BE2C (cell line): Measurements from ENCODE around the gene SLC35G2.
A peak's percentile ranks its signal among the peaks of the same experiment; 100 is the strongest.

Experiments used
- DNase-seq: peaks from one replicate; pipeline ENCODE4 v3.0.0-alpha.2; 2020
- H3K27me3 ChIP-seq: fragments of 250-450 bp; sonication (Bioruptor Pico); 2 replicates; pipeline ENCODE4 v1.5.1; 2020; ENCODE audit warnings: mild to moderate bottlenecking
- H3K36me3 ChIP-seq: fragments of 250-450 bp; sonication (Bioruptor Pico); 2 replicates; pipeline ENCODE4 v1.5.1; 2020; ENCODE audit warnings: mild to moderate bottlenecking
- H3K4me1 ChIP-seq: fragments of 250-450 bp; sonication (Bioruptor Pico); 2 replicates; pipeline ENCODE4 v1.5.1; 2020
- H3K4me3 ChIP-seq: 2 replicates; pipeline ENCODE4 v1.5.1; 2011; ENCODE audit warnings: low read depth, low read length
- H3K9me3 ChIP-seq: fragments of 250-450 bp; sonication (Bioruptor Pico); 2 replicates; pipeline ENCODE4 v1.5.1; 2020
- TF ChIP-seq, protein P1 (sequence below): IDR thresholded peaks from 2 replicates; pipeline ENCODE4 v1.5.1; 2012; ENCODE audit warnings: mild to moderate bottlenecking, low read depth, low read length

Gene SLC35G2

GRCh38 chr3:136819392-136819730 lies 435 bp downstream of the SLC35G2 start:
- TF ChIP-seq, protein P1, sequence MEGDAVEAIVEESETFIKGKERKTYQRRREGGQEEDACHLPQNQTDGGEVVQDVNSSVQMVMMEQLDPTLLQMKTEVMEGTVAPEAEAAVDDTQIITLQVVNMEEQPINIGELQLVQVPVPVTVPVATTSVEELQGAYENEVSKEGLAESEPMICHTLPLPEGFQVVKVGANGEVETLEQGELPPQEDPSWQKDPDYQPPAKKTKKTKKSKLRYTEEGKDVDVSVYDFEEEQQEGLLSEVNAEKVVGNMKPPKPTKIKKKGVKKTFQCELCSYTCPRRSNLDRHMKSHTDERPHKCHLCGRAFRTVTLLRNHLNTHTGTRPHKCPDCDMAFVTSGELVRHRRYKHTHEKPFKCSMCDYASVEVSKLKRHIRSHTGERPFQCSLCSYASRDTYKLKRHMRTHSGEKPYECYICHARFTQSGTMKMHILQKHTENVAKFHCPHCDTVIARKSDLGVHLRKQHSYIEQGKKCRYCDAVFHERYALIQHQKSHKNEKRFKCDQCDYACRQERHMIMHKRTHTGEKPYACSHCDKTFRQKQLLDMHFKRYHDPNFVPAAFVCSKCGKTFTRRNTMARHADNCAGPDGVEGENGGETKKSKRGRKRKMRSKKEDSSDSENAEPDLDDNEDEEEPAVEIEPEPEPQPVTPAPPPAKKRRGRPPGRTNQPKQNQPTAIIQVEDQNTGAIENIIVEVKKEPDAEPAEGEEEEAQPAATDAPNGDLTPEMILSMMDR = no peak
- peaks cover 4% of the 10 kb centered on the region; the same call in 1 of the 2 replicates for H3K4me1 ChIP-seq

DNA sequence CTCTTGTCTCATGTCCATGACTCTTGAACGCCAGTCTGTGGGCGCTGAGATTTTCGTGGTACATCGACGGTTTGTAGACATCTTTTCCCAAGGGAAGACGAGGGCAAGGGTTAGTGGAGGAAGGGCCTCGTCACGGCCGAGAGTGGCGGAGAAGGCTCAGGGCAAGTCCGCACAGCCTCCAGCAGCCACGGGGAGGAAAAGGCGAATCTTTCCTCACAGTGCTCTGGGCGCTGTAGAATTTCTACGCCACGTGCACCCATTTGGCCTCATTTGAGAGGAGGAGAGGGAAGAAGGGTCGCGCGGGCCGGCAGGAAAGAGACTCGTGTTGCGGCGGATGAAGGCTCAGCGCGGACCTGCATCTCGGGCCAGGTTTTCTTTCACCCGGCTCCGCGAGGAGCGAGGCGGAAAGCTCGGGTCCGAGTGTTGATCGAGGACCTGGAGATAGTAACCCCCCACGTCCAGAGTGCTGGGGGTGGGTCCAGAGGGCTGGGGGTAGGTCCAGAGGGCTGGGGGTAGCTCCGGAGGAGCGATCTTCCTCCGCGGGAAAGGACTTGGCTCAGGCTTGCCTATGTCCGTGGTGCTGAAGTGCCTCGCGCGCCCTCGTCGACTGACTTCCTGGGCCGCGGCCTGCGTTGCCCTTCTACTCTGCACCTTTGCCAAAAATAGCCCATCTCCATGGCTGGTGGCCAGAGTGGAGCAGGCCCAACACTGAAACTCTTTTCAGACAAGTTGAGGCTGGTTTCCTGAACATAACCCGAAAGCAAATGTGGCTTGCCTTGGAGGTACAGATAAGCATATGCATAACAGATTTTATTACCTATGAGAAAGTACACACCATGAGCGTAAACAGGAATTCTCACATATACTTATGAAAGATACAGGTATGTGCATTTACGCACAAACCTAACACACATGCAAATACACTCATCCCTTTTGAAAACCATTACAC lies 1.1 kb downstream of the SLC35G2 start:
- TF ChIP-seq, protein P1 = no peak
- peak overlapping the region; percentile 77 for H3K4me3 ChIP-seq
- H3K27me3 ChIP-seq = no peaks in the 10 kb centered on the region
- peaks cover 4% of the 10 kb centered on the region; the same call in 1 of the 2 replicates for H3K4me1 ChIP-seq
- H3K9me3 ChIP-seq = no peaks in the 10 kb centered on the region; the same call in 1 of the 2 replicates
- H3K36me3 ChIP-seq = 0 out of 2 replicates have a peak, but pooled peaks cover 4% of the 10 kb centered on the region
- DNase-seq = peak; percentile 62

More at GRCh38 chr3:136819392-136819730, 435 bp downstream of the SLC35G2 start:
- Histone ChIP-seq H3K4me3 (peak overlapping the region; percentile 77), H3K36me3 (0 out of 2 replicates have a peak, but pooled peaks cover 4% of the 10 kb centered on the region), H3K9me3 (no peaks in the 10 kb centered on the region; the same call in 1 of the 2 replicates), H3K27me3 (no peaks in the 10 kb centered on the region)
- peak; percentile 69 for DNase-seq

- TF ChIP-seq, protein P1 = no peak
- no peaks in the 10 kb centered on the region for H3K27me3 ChIP-seq
Observed at GRCh38 chr3:136831461-136831860, 12.5 kb downstream of the SLC35G2 start.

GRCh38 chr3:136835089-136835812 lies 16.3 kb downstream of the SLC35G2 start:
- Histone ChIP-seq H3K4me3 (no peak overlapping the region), H3K4me1 (peaks cover 3% of the 10 kb centered on the region; the same call in 1 of the 2 replicates), H3K36me3 (peaks cover 29% of the 10 kb centered on the region), H3K27me3 (no peaks in the 10 kb centered on the region), H3K9me3 (no peaks in the 10 kb centered on the region)
- TF ChIP-seq, protein P1 = no peak
- DNase-seq = no peak

More at GRCh38 chr3:136831461-136831860, 12.5 kb downstream of the SLC35G2 start:
- Histone ChIP-seq H3K36me3 (peaks cover 12% of the 10 kb centered on the region), H3K9me3 (no peaks in the 10 kb centered on the region), H3K4me1 (no peaks in the 10 kb centered on the region), H3K4me3 (no peak overlapping the region)
- no peak for DNase-seq

DNA sequence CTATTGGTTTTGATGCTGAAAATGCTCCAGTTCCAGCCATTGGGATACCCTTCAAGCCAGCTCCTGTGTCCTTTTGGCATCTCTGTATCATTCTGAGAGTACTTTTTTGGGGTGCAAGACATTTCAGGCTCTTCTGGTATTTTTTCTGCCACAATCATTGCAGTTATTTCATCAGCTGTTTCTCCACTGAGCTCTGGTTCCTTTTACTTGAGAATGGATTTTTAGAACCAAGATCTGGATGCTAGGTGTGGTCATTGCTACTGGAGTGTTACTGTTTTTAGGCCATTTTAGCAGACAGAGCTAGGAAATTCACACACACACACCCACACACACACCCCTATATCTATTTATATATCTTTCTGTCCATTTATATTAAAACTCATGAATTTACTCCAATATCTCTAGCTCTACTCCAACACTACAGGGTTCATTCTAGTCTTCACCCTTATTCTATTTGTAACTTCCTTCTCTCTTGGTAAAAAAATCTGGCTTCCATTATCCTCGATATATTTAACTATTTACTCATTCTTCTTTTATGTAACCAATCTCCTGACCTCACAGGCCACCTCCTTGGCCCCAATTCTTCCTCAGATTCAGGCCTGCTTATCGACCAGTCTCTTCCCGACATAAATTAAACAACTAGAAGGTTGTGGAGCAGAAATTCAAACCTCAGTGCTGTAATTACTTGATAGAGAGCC lies 17.0 kb downstream of the SLC35G2 start:
- no peak for DNase-seq
- Histone ChIP-seq H3K9me3 (no peaks in the 10 kb centered on the region), H3K4me3 (no peak overlapping the region), H3K36me3 (peaks cover 30% of the 10 kb centered on the region), H3K4me1 (peaks cover 3% of the 10 kb centered on the region; the same call in 1 of the 2 replicates), H3K27me3 (no peaks in the 10 kb centered on the region)
- TF ChIP-seq, protein P1 = no peak
